GM12892 (cell line): ENCODE data around the gene IL1RAPL1.

Source experiments
- POLR2A ChIP-seq: IDR thresholded peaks from 2 replicates; pipeline ENCODE4 v1.6.1; 2011; ENCODE audit warnings: low read depth, low read length, control low read depth
- POLR2AphosphoS5 ChIP-seq: IDR thresholded peaks from 2 replicates; pipeline ENCODE4 v1.6.1; 2011; ENCODE audit warnings: low read depth, low read length, control low read depth
- TAF1 ChIP-seq: IDR thresholded peaks from 2 replicates; pipeline ENCODE4 v1.6.1; 2011; ENCODE audit warnings: low read depth, mild to moderate bottlenecking, control low read depth, low read length, borderline replicate concordance

DNA sequence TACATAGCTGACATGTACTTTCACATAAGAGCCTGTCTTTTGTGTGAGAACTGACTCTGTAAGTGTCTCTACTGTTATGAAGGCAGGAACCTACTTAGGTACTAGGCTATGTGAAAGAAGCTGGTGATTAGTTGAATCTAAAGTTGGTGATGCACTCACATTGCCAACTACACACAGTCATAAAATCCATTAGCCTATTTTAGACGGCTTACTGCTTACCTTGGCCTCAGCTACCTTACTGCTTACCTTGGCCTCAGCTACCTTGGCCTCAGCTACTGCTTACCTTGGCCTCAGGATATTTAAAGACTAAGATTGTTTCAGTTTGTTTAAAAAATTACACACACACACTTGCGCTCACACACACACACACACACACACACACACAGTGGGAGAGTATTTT lies 549.7 kb downstream of the IL1RAPL1 start:
- TF ChIP-seq POLR2A (no peak), POLR2AphosphoS5 (no peak), TAF1 (no peak)
